Activated gamma-delta T cell treated with anti-CD3 and anti-CD28 coated beads, Interleukin-2, amount 50 U/mL, for 16 hours (primary cell): Measurements from ENCODE around the gene MGST2.

Experiments
- DNase-seq: peaks from one replicate; pipeline ENCODE4 v3.0.0-alpha.2; 2020; ENCODE audit warnings: low read depth

MGST2 gene

DNA sequence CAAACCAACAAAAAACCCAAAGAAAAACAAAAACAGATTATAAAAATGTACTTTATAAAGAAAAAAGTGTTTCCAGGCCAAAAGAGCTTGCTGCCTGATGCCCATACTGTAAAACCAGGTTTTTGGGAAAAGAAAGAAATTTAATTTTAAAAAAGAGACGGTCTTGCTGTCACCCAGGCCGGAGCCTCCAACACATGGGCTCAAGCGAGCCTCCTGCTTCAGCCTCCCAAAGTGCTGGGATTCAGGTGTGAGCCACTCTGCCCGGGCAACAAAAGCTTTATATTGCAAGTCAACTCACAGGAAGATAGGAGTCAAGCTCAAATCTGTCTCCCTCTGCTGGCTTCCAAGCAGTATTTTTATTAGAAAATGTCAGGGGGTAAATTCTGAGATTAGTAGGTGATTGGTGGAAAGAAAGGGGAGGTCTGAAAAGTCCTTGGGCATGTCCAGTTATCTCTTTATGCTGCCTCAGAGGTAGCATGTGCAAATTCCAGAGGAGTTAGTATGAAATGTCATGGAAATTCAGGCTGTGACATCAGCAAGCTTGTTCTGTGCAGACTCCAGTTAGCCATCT is 39.4 kb downstream of the MGST2 start:
- DNase-seq: no peak

DNA sequence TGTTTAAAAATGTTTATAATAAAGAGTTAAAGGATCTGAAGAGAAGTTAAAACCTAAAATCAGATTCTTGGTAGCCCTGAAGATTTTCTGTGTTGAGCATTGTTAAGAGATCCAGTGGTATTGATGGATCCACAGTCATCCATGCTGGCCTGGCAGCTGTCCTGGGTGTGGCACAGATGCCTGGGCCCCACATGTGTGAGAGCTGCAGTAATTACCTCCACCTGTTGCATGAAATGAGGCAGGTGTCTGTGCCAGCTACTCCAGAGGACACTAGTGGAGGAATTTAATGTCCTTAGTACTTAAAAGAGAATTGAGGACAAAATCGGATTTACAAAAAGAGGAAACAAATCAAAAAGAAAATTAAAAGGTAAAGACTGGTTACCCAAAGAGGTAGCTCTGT is 44.0 kb downstream of the MGST2 start:
- DNase-seq: no peak

DNA sequence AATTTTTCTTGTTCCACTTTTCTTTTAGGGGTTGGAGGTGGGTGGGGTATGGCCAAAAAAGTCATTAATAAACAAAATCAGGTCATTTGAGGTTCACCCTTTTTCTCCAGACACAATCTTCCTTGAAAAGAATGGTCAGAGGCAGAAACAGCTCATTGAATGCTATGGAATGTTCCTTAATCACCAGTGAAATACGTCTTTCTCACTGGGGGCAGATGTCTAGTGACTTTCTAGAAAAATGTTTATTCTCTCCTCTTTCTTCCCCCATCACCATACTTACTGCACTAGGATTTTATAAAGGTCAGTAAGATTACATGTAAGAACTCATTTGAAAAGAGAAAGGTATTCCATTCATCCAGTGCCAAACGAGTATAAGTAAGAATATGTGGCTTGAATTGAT is 44.5 kb downstream of the MGST2 start:
- DNase-seq: no peak

DNA sequence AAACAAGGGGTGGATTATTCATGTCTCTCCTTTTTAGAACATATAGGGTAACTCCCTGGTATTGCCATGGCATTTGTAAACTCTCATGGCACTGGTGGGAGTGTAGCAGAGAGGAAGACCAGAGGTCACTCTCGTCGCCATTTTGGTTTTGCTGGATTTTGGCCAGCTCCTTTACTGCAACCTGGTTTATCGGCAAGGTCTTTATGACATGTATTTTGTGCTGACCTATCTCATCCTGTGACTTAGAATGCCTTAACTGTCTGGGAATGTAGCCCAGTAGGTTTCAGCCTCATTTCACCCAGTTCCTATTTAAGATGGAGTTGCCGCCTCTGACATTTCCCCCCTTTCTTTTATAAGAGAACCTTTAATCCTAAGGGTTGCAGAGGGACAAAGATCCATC is 45.8 kb downstream of the MGST2 start:
- DNase-seq: no peak

DNA sequence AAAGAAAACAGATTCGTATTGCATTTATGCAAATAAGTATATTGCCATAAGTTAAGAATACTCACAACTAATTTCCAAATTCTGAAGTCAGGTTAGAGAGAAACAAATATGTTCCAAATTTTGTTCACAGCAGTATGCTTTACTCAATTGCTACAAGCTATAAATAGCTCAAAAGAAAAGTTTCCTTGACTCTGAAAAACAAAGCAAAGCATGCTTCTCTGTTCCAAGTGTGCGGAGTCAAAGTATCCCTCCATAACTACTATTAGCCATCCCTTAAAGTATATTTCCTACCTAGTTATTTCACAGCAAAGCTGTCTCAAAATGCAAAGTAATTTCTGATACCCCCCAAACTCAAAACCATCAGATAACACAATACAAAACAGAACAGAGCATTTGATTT is 47.3 kb downstream of the MGST2 start:
- no peak for DNase-seq

DNA sequence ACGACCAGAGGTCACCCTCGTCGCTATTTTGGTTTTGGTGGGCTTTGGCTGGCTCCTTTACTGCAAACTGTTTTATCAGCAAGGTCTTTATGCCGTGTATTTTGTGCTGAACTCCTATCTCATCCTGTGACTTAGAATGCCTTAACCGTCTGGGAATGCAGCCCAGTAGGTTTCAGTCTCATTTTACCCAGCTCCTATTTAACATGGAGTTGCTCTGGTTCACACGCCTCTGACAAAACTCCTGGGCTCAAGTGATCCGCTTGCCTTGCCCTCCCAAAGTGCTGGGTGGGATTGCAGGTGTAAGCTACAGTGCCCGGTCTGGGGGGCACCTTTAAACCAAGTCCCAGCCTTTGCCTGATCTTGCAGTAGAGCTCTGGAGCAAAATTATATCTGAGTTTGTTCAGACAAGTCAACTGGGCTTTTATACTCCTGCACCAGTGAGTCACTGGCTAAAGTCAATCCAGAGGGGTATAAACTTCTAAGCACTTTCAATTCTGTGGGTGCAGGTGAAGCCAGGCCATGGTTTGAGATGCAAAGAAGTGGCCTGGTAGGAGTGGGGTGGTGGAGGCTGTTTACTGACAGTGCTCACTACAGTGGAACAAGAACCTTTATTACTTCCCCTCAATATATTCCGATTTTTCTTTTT is 50.2 kb downstream of the MGST2 start:
- DNase-seq: no peak

DNA sequence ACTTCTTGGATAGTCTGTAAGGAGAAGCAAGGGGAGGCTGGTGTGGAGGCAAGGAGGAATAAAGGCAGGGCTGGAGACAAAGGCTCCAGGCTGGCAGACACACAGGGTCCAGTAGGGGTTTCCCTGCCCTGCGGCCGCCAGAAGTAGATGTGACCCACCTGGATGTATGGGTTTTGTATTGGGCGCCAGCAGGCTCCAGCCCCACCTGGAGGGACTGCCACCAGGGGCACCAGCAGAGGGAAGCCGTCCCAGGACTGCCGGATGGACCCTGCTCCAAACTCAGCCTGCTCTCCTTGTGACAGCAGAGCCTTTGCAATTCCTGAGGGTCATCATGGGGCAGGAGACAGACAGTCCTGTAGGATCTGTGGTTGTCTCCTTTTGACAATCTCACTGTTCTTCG is 52.7 kb downstream of the MGST2 start:
- DNase-seq: no peak

DNA sequence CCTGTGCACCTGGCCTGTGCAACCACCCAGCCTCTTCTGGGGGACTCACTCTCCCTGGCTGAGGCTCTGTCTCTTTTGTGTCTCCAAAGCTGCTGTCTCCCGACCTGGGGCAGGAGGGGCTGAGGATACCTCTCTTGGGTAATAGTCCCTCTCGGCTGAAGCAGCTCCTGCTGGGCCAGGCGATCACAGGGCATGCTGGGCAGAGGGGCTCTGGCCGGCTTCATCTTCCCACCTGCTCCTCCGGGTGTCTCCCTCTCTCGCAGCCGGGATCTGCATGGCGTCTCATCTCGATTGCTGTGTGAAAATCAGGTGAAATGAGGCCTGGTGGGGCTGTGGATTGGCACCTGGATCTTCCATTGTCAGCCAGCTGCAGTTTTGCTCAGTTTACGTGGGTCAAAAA is 53.2 kb downstream of the MGST2 start:
- DNase-seq: no peak

DNA sequence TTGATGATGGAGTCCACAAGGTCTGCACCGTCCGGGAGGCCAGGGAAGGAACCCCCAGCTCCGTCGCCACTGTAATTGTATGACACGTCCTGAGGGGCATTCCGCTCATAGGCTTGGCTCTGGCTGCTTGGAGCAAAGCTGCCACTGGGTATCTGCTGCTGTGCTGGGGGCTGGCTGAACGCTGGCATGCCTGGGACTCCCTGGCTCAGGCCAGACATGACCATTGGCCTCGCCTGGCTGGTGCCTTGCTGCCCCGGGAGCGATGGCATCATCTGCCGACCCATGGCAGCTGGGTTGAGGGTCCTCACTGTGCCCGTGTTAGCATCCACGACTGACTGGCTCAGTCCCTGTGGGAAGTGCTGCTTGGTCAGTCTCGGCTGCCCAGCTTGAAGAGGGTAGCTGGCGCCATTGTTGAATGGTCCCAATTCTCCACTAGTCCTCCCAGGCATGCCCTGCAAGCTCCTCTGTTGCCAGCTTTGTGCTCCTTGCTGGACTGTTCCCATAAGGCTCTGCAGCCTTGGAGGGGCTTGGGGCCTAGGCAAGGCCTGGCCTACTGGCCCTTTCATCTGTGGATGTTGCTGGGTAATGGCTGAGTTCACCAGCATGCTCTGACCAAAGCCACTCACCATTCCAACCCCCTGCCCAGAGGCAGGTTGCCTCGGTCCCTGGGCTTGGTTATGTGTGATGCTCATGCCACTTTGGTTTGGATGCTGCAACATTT is 53.9 kb downstream of the MGST2 start:
- DNase-seq: no peak

DNA sequence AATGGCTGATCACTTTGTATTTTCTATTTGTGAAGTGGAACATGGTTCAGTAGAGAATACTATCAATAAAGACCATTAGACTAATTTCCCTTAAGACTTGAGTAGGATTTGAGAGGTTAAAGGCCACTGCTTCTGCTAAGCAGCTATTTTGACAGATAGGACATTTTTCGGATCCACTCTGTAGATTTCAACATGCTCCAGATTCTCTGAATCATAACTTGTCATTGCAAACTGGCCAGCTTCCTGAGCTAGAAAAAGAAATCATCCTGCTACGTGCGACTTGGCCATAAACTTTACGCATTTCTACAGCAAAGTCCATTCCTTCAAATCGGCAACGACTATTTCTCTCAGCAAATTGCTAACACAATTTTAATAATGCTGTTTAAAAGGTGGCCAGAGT is 55.2 kb downstream of the MGST2 start:
- no peak for DNase-seq

DNA sequence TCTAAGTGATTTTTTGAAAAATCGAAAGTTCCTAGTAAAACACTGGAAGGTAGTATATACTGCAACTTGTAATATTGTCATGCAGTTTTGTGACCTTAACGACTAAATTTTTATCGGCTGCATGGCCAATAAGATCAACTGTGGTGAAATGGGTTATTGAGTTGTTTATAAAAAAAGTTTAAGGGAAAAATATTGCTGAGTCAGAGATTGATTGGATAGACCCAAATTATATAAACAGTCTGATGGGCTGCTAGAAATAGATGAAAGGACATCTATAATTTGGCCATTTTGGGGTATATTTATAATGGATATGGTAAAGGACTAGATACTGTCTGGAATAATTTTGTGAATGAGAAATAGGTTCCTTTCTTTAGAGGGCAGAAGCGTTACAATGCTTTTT is 56.2 kb downstream of the MGST2 start:
- DNase-seq: no peak

DNA sequence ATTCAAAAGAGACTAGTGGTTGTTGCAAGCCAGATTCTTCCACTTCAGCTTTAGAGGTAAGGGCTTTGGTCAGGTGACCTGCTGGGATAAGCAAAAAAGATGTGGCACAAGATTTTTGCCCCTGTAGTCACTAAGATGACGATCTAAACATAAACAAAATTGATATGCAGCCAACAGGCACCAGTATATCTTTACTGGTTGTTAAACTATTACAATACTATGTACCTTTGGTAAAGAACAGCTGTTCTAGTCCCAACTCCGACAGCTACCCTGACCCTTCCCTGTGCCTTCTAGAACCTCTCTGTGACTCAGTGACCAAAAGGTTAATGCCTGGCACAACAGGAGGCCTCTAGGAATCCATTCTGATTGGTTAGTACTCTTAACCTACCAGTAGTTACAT is 59.6 kb downstream of the MGST2 start:
- no peak for DNase-seq

DNA sequence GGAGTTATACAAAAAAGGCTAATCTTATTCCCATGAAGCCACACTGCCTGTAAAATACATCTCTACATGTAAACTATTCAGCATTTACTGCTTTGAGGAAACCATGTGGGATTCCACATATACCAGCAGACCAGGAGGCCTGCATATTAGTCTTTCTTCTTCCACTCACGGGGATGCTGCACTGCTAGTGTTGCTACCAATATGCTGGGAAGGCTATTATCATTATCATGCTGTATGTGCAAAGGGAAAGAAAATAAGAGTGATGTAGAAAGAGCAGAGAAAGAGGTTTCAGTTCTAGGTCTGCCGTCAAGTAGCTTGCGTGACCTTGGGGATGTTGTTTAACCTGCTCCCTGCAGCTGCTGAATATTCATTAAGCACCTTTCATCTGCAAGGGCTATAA is 61.0 kb downstream of the MGST2 start:
- DNase-seq: no peak

DNA sequence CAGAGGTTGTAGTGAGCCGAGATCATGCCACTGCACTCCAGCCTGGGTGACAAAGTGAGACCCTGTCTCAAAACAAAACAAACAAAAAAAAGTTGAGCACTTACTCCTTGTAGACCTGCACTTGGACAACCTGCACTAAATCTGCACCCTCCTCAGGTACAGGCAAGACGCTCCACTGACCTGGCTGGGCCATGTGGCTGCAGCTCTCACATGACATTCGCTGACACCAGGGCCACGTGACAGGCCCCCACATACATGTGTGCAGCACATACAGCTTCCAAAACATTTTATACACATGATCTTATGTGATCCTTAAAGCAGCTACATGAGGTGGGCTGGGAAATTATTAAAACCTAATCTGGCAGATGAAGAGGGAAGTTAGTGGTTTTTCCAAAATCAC is 62.5 kb downstream of the MGST2 start:
- DNase-seq: no peak

DNA sequence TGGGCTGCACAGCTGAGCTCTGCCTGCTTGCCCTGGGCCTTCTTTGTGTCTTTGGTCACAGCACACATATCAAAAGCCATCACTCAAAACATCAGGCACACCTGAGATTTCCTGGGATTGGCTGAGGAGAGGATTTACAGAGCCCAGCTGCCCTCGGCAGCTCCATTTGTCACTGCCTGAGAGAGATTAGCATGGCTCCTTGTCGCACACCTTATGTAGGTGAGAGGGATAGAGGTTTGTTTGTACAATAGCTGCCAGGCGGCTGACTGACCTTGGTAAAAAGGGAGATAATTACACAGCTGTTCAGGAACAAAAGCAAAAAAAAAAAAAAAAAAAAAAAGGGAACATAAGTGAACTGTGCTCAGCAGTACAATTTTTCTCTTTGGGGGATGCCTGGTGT is 63.2 kb downstream of the MGST2 start:
- no peak for DNase-seq

DNA sequence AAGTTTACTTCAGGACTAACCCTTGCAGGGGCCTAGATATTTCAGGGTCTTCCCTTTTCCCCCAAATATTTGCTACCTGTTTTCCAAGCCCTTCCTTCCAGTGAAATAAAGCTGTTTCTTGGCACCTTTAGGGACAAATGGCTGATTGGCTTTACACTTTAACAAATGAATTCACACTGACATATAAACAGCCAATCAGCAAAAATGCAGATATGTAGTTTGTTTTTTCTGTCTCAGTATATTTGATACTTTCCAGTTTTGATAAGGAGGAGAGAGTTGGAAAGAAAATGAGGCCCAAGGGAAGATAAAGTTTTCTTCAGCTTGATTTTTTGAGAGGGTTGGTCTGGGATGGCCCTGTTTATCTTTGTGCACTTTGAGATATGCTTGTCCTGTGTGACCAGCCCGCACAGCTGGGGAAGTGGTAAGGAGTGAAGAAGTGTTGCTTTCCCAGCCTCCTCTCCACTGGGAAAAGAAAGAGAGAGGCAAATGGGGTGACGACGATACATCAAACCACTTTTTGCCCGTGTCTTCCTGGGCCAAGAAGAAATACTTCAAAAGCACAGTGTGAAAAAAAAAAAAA is 67.5 kb downstream of the MGST2 start:
- DNase-seq: no peak

DNA sequence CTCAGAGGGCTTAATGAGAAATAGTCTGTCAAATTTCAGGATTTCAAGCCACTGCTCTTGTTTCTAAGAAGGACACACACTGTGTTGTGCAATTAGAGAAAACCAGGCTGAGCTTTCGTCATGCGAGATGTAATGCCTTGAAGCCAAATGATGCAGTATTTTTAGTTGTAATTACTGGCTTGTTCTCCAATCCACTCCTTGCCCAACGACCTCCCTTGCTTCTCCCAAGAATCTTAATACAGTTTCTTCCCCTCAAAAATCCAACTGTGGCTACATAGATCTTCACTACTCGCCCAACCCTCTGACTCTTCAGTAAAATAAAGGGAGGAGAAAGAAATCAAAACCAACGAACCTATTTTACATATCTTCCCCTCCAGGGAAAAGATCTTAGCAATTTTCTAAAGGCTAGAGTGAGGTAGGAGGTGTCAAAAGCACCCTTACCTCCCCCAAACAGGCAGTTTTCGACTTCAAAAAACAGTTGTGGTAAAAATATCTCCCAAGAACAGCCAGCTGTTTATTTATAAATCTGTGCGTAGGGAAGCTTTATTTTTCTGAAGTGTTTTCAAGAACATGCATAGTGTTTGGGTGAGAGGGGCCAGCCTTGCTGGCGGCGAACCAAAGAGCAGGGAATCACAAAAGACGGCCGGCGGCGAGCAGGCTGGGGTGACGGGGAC is 68.7 kb downstream of the MGST2 start:
- DNase-seq: no peak

DNA sequence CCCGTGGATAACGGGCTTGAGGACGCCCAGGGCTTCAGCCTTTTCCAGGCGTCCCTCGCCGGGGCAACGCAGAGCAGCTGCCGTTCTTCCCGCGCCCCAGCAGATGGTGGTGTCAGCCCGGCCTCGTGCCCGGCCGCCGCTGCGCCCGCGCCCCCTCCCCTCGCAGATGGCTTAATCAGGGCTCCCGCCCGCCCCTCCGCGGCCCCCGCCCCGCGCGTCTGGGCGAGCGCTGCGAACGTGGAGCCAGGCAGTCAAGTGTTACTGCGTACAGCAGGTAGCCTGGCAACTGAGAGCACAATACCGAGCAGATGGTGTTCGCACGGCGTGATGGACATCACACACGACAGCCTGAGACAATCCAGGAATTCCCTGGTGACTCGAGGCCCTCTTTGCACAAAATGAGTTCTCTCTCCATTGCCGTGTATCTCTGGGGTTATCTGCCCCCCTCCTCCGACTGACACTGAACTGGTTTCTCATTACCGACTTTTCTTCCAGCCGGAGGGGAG is 69.3 kb downstream of the MGST2 start:
- peak; percentile 27 for DNase-seq

DNA sequence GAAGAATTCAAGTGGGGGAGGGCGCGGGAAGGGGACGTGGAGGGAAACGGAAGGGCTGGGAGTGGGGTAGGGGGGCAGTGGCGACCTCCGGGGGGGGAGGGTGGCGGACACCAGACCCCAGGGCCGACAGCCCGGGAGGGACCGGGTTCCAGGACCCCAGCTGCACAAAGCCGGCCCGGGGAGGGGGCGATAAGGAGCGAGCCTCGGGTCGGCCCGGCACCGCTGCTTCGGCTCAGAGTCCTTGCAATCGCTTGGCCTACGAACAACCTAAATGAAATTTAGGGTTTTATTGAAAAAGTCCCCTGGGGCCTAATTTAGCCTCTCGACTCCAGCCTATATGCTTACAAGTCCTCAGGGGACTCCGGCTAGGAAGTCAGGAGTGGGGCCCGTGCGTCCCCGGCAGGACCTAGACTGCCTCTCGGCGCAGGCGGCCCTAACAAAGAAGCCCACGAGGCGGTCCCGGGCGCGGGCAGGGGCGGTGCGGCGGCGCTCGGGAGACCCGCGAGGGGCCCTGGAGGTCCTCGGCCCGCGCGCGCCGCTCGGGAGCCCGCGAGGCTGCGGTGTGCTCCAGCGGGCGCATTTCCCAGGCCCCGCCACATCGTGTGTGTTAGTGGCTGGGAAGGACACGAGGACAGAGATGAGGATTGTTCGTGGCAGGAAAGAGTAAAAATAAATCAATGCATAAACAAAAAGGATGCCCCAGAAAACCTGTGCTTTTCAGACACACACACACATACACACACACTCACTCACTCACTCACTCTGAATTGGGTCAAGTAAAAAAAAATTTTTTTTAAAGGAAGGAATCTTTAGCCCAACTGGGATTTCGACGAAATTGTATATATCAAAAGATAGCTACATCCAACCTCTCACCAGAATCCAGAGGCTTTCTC is 70.0 kb downstream of the MGST2 start:
- DNase-seq: no peak

DNA sequence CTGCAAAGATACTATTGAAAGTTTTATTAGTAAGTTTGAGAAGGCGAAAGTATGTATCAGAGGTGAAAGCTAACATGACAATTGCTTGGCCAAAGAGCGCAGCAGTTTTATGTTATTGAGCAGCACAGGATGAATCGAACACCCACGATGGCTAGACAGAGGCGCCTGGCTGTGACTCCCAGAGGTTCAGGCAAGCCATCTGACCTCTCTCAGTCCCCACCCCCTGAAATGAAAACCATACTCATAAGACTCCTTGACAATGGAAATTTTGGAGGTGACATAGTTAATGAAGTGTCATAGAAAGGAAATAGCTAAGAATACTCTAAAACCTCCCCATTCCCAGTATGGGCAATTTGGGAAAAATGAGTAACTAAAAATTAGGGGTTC is 70.6 kb downstream of the MGST2 start:
- DNase-seq: no peak

DNA sequence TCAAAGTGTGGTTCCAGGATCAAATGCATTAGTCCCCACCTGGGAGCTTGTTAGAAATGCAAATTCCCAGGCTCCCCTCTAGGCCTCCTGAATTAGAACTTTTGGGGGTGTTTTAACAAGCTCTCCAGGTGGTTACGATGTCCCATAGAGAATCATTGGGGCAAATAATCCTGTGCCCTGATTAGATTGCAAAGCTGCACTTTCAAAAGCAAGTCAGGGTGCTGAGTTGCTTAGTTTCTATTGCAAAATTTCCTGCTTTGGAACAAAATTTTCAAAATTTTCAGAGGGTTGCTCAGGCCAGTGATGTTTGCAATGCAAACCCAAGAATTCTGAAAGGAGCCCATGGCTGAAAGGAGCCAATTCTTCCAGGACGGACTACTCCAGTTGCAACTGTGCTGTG is 71.0 kb downstream of the MGST2 start:
- DNase-seq: no peak
